Breast epithelium (tissue), 4 donors: Measurements from ENCODE around the gene TEX264. TPM values are rescaled to one million over a fixed set of nuclear protein-coding genes. Genes with fewer than 3 reads are reported as not detected.

Experiments used
- DNase-seq, 2 donors: peaks; one replicate each; pipeline ENCODE4 v3.0.0-alpha.2; 2019; ENCODE audit warnings: low spot score in 2 of 2
- H3K27ac ChIP-seq, 2 donors: fragments of 200-600 bp; sonication (generic) in 1 of 2; one replicate each; pipeline ENCODE4 v1.5.1; 2016 to 2019; ENCODE audit warnings: mild to moderate bottlenecking in 1 of 2
- H3K27me3 ChIP-seq, 2 donors: fragments of 200-600 bp; sonication (generic) in 1 of 2; one replicate each; pipeline versions ENCODE4 v1.5.1 to v1.6.0; 2017 to 2019; ENCODE audit warnings: control low read depth in 1 of 2, mild to moderate bottlenecking in 1 of 2
- H3K36me3 ChIP-seq: fragments of 200-600 bp; one replicate; pipeline ENCODE4 v1.5.1; 2019
- H3K4me1 ChIP-seq, 2 donors: fragments of 200-600 bp; sonication (generic); one replicate each; pipeline ENCODE4 v1.5.1; 2016 to 2019; ENCODE audit warnings: control low read depth in 1 of 2
- H3K4me3 ChIP-seq, 3 donors: fragments of 200-600 bp; sonication (generic); 1 replicate in 2 of 3; 2 replicates in 1 of 3; pipeline ENCODE4 v1.5.1; 2016 to 2019; ENCODE audit warnings: mild to moderate bottlenecking in 3 of 3, moderate library complexity in 2 of 3
- H3K9me3 ChIP-seq, 2 donors: fragments of 200-600 bp; sonication (generic) in 1 of 2; one replicate each; pipeline ENCODE4 v1.5.1; 2016 to 2019; ENCODE audit warnings: control low read depth in 1 of 2
- CTCF ChIP-seq, 3 donors: fragments of 450-650 bp; IDR thresholded peaks; one replicate each; pipeline ENCODE4 v1.5.1; 2016 to 2017; ENCODE audit warnings: antibody characterized with exemption in 3 of 3, mild to moderate bottlenecking in 3 of 3, moderate library complexity in 3 of 3
- POLR2A ChIP-seq: fragments of 450-650 bp; IDR thresholded peaks from one replicate; pipeline ENCODE4 v1.6.1; 2016; ENCODE audit warnings: antibody characterized with exemption, mild to moderate bottlenecking, moderate library complexity
- POLR2AphosphoS5 ChIP-seq, 3 donors: sonication (generic); formaldehyde crosslinking; IDR thresholded peaks; one replicate each; pipeline ENCODE4 v1.6.1; 2017; ENCODE audit warnings: antibody characterized with exemption in 3 of 3
- intact Hi-C: fragments of 100-400 bp; cut with DNase I; formaldehyde crosslinking; loops from one replicate; pipeline ENCODE4 v1.15.1; 2023; ENCODE audit warnings: low total_unique reads
- total RNA-seq, 3 donors: library from RNA; depleted of rRNA; stranded (reverse); fragments of >200 nt; gene quantifications; one replicate each; pipeline ENCODE4 v1.1.0, GENCODE V29; 2016

TEX264 gene
- total RNA-seq, 3 donors from 2014 or later: 55.7 to 94.3 (median 80.5) TPM

GRCh38 chr3:51715977-51716294 is 44.9 kb downstream of the TEX264 start:
- H3K27ac ChIP-seq: no peak overlapping the region
- intact Hi-C loops: no loop called here
- H3K27me3 ChIP-seq: no peaks in the 10 kb centered on the region
- H3K4me3 ChIP-seq: no peak overlapping the region
- TF ChIP-seq POLR2AphosphoS5 (IDR thresholded peaks at IDR 0.05) (no peak), POLR2A (no peak), CTCF (IDR thresholded peaks at IDR 0.05) (no peak)
- no peak for DNase-seq
- no peaks in the 10 kb centered on the region for H3K36me3 ChIP-seq
- no peaks in the 10 kb centered on the region for H3K4me1 ChIP-seq
- no peaks in the 10 kb centered on the region for H3K9me3 ChIP-seq

GRCh38 chr3:51716805-51717204 is 45.8 kb downstream of the TEX264 start:
- Histone ChIP-seq H3K27me3 (no peaks in the 10 kb centered on the region), H3K9me3 (no peaks in the 10 kb centered on the region), H3K27ac (no peak overlapping the region), H3K36me3 (no peaks in the 10 kb centered on the region), H3K4me1 (no peaks in the 10 kb centered on the region), H3K4me3 (no peak overlapping the region)
- intact Hi-C loops: no loop called here
- TF ChIP-seq POLR2AphosphoS5 (IDR thresholded peaks at IDR 0.05) (no peak), POLR2A (no peak), CTCF (IDR thresholded peaks at IDR 0.05) (no peak)
- no peak for DNase-seq

- Histone ChIP-seq H3K4me3 (no peak overlapping the region), H3K27me3 (no peaks in the 10 kb centered on the region), H3K4me1 (no peaks in the 10 kb centered on the region), H3K27ac (no peak overlapping the region), H3K9me3 (no peaks in the 10 kb centered on the region), H3K36me3 (no peaks in the 10 kb centered on the region)
- intact Hi-C loops: no loop called here
- DNase-seq: no peak
- TF ChIP-seq POLR2AphosphoS5 (IDR thresholded peaks at IDR 0.05): no peak
- no peak for TF ChIP-seq CTCF (IDR thresholded peaks at IDR 0.05)
- TF ChIP-seq POLR2A: no peak
Observed at GRCh38 chr3:51717446-51717845, 46.4 kb downstream of the TEX264 start.

- Histone ChIP-seq H3K27me3 (no peaks in the 10 kb centered on the region), H3K9me3 (no peaks in the 10 kb centered on the region), H3K4me1 (no peaks in the 10 kb centered on the region), H3K36me3 (no peaks in the 10 kb centered on the region), H3K4me3 (no peak overlapping the region), H3K27ac (no peak overlapping the region)
- no peak for TF ChIP-seq CTCF (IDR thresholded peaks at IDR 0.05)
- no peak for TF ChIP-seq POLR2AphosphoS5 (IDR thresholded peaks at IDR 0.05)
- intact Hi-C loops: no loop called here
- no peak for DNase-seq
Observed at GRCh38 chr3:51717947-51718346, 46.9 kb downstream of the TEX264 start.

- no peak for DNase-seq
- no peaks in the 10 kb centered on the region for H3K4me1 ChIP-seq
Observed at GRCh38 chr3:51718547-51719409, 47.7 kb downstream of the TEX264 start.

More at GRCh38 chr3:51718547-51719409, 47.7 kb downstream of the TEX264 start:
- TF ChIP-seq CTCF (IDR thresholded peaks at IDR 0.05) (peak in 2 of 3 donors; percentile 16 to 37), POLR2AphosphoS5 (IDR thresholded peaks at IDR 0.05) (no peak), POLR2A (no peak)
- H3K9me3 ChIP-seq: no peaks in the 10 kb centered on the region
- H3K27ac ChIP-seq: no peak overlapping the region
- intact Hi-C loops: no loop called here
- H3K27me3 ChIP-seq: no peaks in the 10 kb centered on the region
- no peaks in the 10 kb centered on the region for H3K36me3 ChIP-seq
- H3K4me3 ChIP-seq: no peak overlapping the region
